Uterus (tissue), 2 donors: ENCODE measurements around the gene DMGDH.

Source experiments
- CTCF ChIP-seq, 4 experiments: fragments of 200-600 bp in 2 of 4; fragments of 450-650 bp in 2 of 4; sonication (generic) in 2 of 4; IDR thresholded peaks; one replicate each; pipeline ENCODE4 v1.5.1; 2016 to 2019; ENCODE audit warnings: antibody characterized with exemption in 4 of 4, mild to moderate bottlenecking in 2 of 4, moderate library complexity in 1 of 4
- POLR2A ChIP-seq, 2 donors: fragments of 450-650 bp; IDR thresholded peaks; one replicate each; pipeline ENCODE4 v1.6.1; 2016; ENCODE audit warnings: antibody characterized with exemption in 2 of 2, mild to moderate bottlenecking in 1 of 2, moderate library complexity in 1 of 2

GRCh38 chr5:79076819-79077218, 7.3 kb upstream of the DMGDH start:
- TF ChIP-seq CTCF (IDR thresholded peaks at IDR 0.05) (no peak), POLR2A (IDR thresholded peaks at IDR 0.05) (no peak)
